ENCODE results near the gene ATF7. TPM values are rescaled to one million over a fixed set of nuclear protein-coding genes. Genes with fewer than 3 reads are reported as not detected.
"Not testable (repeated sequence)": the region's sequence is repeated elsewhere in the genome, so short reads cannot be mapped to it uniquely, and the experiment has no call there.

ATF7 gene
- polyA plus RNA-seq, 2 donors, result 15.9 to 23.5 TPM

DNA sequence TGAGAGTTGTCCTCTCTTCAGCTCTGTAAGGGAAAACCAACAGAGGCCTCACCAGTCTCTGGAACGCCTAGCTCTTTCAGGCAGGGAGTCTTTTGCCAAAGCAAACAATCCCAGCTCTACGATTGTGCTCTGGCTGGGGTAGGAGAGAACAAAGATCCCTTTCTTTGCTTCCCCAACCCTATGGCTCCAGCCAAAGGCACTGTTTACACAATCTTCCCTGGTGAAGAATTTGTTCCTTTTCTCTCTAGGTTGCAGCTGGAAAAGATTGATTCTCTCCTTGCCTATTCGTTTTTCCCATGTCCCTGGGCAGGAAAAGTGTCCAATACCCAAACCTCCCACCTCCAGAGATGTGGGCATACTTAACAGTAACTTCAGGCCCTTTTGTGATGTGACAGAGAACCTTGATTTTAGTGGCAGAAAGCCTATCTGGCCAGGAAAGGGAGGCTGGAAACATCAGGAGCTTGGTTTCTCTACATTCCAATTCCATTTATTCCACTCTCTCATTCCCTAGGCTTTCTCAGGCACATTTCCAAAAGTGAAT lies 32.9 kb upstream of the ATF7 start:
- H3K36me3 ChIP-seq (ENCODE audit: control insufficient read depth in 2 of 2, insufficient read depth in 2 of 2, low read length in 1 of 2), result peaks cover 0 to 4% of the 10 kb centered on the region in 2 donors
- no peaks in the 10 kb centered on the region for H3K4me1 ChIP-seq (ENCODE audit: control insufficient read depth in 2 of 2, insufficient read depth in 2 of 2, low read length in 1 of 2)
- H3K4me3 ChIP-seq (ENCODE audit: low read depth in 1 of 2, low read length in 2 of 2), result no peak overlapping the region
- no peaks in the 10 kb centered on the region for H3K9me3 ChIP-seq (ENCODE audit: control insufficient read depth in 2 of 2, insufficient read depth in 1 of 2, low read depth in 1 of 2, low read length in 1 of 2)
- peak overlapping the region; percentile 71 to 87 for H3K27ac ChIP-seq (ENCODE audit: low read depth in 2 of 2, low read length in 1 of 2)
- no peaks in the 10 kb centered on the region for H3K27me3 ChIP-seq (ENCODE audit: control insufficient read depth in 1 of 2, insufficient read depth in 2 of 2, low read length in 2 of 2)
- 10 to 24% methylated on average over 3 of the region's 3 CpGs for WGBS, 2 donors

DNA sequence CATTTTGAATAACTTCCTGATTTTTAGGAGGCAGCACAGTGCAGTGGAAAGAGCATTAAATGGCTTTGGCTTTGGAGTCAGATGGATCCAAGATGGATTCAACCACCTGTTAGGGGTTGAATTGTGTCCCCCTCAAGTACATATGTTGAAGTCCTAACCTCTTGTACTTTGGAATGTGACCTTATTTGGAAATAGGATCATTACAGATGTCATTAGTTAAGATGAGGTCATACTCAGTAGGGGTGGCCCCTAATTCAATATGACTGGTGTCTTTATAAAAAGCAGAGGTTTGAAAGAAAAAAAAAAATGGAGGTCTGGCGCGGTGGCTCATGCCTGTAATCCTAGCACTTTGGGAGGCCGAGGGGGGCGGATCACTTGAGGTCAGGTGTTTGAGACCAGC lies 30.9 kb upstream of the ATF7 start:
- 94 to 95% methylated on average over 4 of the region's 4 CpGs for WGBS, 2 donors
- H3K4me1 ChIP-seq (ENCODE audit: control insufficient read depth in 2 of 2, insufficient read depth in 2 of 2, low read length in 1 of 2), result no peaks in the 10 kb centered on the region
- no peak overlapping the region for H3K27ac ChIP-seq (ENCODE audit: low read depth in 2 of 2, low read length in 1 of 2)
- no peaks in the 10 kb centered on the region for H3K36me3 ChIP-seq (ENCODE audit: control insufficient read depth in 2 of 2, insufficient read depth in 2 of 2, low read length in 1 of 2)
- no peak overlapping the region for H3K4me3 ChIP-seq (ENCODE audit: low read depth in 1 of 2, low read length in 2 of 2)
- H3K27me3 ChIP-seq (ENCODE audit: control insufficient read depth in 1 of 2, insufficient read depth in 2 of 2, low read length in 2 of 2), result no peaks in the 10 kb centered on the region
- H3K9me3 ChIP-seq (ENCODE audit: control insufficient read depth in 2 of 2, insufficient read depth in 1 of 2, low read depth in 1 of 2, low read length in 1 of 2), result no peaks in the 10 kb centered on the region

DNA sequence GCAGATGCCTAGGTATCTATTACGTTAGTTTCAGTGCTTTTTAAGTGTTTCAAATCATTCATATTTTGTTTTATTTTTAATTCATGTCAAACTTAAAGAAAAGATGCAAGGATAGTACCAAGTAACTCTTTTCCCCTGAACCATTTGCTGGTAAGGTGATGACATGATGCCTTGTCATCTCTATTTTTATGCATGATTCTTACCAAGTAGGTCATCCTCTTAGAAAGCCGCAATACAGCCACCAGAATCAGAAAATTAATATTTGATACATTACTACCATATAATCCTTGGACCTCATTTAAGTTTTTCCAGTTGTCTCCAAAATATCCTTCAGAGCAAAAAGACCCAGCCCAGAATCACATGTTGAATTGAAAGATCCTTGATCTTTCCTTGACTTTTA lies 27.4 kb upstream of the ATF7 start:
- Histone ChIP-seq H3K27ac (ENCODE audit: low read depth in 2 of 2, low read length in 1 of 2) (no peak overlapping the region), H3K9me3 (ENCODE audit: control insufficient read depth in 2 of 2, insufficient read depth in 1 of 2, low read depth in 1 of 2, low read length in 1 of 2) (no peaks in the 10 kb centered on the region), H3K36me3 (ENCODE audit: control insufficient read depth in 2 of 2, insufficient read depth in 2 of 2, low read length in 1 of 2) (no peaks in the 10 kb centered on the region), H3K27me3 (ENCODE audit: control insufficient read depth in 1 of 2, insufficient read depth in 2 of 2, low read length in 2 of 2) (no peaks in the 10 kb centered on the region), H3K4me3 (ENCODE audit: low read depth in 1 of 2, low read length in 2 of 2) (no peak overlapping the region), H3K4me1 (ENCODE audit: control insufficient read depth in 2 of 2, insufficient read depth in 2 of 2, low read length in 1 of 2) (no peaks in the 10 kb centered on the region)
- WGBS, 2 donors, result 94 to 95% methylated on average over 2 of the region's 2 CpGs

- Histone ChIP-seq H3K27me3 (ENCODE audit: control insufficient read depth in 1 of 2, insufficient read depth in 2 of 2, low read length in 2 of 2) (no peaks in the 10 kb centered on the region), H3K36me3 (ENCODE audit: control insufficient read depth in 2 of 2, insufficient read depth in 2 of 2, low read length in 1 of 2) (no peaks in the 10 kb centered on the region), H3K4me1 (ENCODE audit: control insufficient read depth in 2 of 2, insufficient read depth in 2 of 2, low read length in 1 of 2) (no peaks in the 10 kb centered on the region), H3K4me3 (ENCODE audit: low read depth in 1 of 2, low read length in 2 of 2) (no peak overlapping the region), H3K9me3 (ENCODE audit: control insufficient read depth in 2 of 2, insufficient read depth in 1 of 2, low read depth in 1 of 2, low read length in 1 of 2) (no peaks in the 10 kb centered on the region), H3K27ac (ENCODE audit: low read depth in 2 of 2, low read length in 1 of 2) (no peak overlapping the region)
- WGBS, 2 donors, result 79 to 91% methylated on average over 1 of the region's 1 CpG
Measured at GRCh38 chr12:53652366-53652765, 26.2 kb upstream of the ATF7 start.

DNA sequence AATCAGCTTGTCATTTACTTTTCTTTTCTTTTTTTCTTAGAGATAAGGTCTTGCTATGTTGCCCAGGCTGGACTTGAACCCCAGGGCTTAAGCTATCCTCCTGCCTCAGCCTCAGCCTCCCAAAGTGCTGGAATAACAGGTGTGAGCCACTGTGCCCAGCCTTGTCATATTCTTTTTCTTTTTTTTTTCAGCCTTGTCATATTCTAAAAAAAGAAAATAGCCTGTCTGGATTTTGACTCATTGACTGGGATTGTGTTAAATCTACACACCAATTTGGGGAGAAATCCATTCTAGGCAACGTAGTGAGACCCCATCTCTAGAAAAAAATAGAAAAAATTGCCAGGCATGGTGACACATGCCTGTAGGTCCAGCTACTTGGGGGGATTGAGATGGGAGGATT lies 25.6 kb upstream of the ATF7 start:
- no peak overlapping the region for H3K4me3 ChIP-seq (ENCODE audit: low read depth in 1 of 2, low read length in 2 of 2)
- H3K36me3 ChIP-seq (ENCODE audit: control insufficient read depth in 2 of 2, insufficient read depth in 2 of 2, low read length in 1 of 2), result no peaks in the 10 kb centered on the region
- H3K27ac ChIP-seq (ENCODE audit: low read depth in 2 of 2, low read length in 1 of 2), result no peak overlapping the region
- H3K9me3 ChIP-seq (ENCODE audit: control insufficient read depth in 2 of 2, insufficient read depth in 1 of 2, low read depth in 1 of 2, low read length in 1 of 2), result no peaks in the 10 kb centered on the region
- H3K27me3 ChIP-seq (ENCODE audit: control insufficient read depth in 1 of 2, insufficient read depth in 2 of 2, low read length in 2 of 2), result no peaks in the 10 kb centered on the region
- no peaks in the 10 kb centered on the region for H3K4me1 ChIP-seq (ENCODE audit: control insufficient read depth in 2 of 2, insufficient read depth in 2 of 2, low read length in 1 of 2)
- WGBS, 2 donors, result 63 to 76% methylated on average over 1 of the region's 1 CpG

DNA sequence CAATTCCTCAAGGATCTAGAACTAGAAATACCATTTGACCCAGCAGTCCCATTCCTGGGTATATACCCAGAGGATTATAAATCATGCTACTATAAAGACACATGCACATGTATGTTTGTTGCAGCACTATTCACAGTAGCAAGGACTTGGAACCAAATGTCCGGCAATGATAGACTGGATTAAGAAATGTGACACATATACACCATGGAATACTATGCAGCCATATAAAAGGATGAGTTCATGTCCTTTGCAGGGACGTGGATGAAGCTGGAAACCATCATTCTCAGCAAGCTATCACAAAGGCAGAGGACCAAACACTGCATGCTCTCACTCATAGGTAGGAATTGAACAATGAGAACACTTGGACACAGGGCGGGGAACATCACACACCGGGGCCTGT lies 20.1 kb upstream of the ATF7 start:
- not testable (repeated sequence) for H3K27me3 ChIP-seq (ENCODE audit: control insufficient read depth in 1 of 2, insufficient read depth in 2 of 2, low read length in 2 of 2); H3K9me3 ChIP-seq (ENCODE audit: control insufficient read depth in 2 of 2, insufficient read depth in 1 of 2, low read depth in 1 of 2, low read length in 1 of 2); H3K36me3 ChIP-seq (ENCODE audit: control insufficient read depth in 2 of 2, insufficient read depth in 2 of 2, low read length in 1 of 2); H3K4me3 ChIP-seq (ENCODE audit: low read depth in 1 of 2, low read length in 2 of 2); H3K4me1 ChIP-seq (ENCODE audit: control insufficient read depth in 2 of 2, insufficient read depth in 2 of 2, low read length in 1 of 2); H3K27ac ChIP-seq (ENCODE audit: low read depth in 2 of 2, low read length in 1 of 2)
- WGBS, 2 donors, result 63 to 91% methylated on average over 4 of the region's 4 CpGs

DNA sequence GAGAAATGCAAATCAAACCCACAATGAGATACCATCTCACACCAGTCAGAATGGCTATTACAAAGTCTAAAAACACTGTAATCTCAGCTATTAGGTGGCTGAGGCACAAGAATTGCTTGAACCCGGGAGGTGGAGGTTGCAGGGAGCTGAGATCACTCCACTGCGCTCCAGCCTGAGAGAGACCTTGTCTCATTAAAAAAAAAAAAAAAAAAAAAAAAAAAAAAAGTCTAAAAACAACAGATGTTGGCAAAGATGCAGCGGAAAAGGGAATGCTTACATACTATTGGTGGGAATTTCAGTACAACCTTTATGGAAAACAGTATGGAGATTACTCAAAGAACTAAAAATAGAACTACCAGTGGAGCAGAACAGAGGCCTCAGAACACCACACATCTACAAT lies 19.0 kb upstream of the ATF7 start:
- Histone ChIP-seq H3K27me3 (ENCODE audit: control insufficient read depth in 1 of 2, insufficient read depth in 2 of 2, low read length in 2 of 2) (no peaks in the 10 kb centered on the region), H3K9me3 (ENCODE audit: control insufficient read depth in 2 of 2, insufficient read depth in 1 of 2, low read depth in 1 of 2, low read length in 1 of 2) (no peaks in the 10 kb centered on the region), H3K27ac (ENCODE audit: low read depth in 2 of 2, low read length in 1 of 2) (no peak overlapping the region), H3K4me3 (ENCODE audit: low read depth in 1 of 2, low read length in 2 of 2) (no peak overlapping the region), H3K4me1 (ENCODE audit: control insufficient read depth in 2 of 2, insufficient read depth in 2 of 2, low read length in 1 of 2) (no peaks in the 10 kb centered on the region), H3K36me3 (ENCODE audit: control insufficient read depth in 2 of 2, insufficient read depth in 2 of 2, low read length in 1 of 2) (no peaks in the 10 kb centered on the region)
- WGBS, 2 donors, result 58 to 95% methylated on average over 3 of the region's 3 CpGs

DNA sequence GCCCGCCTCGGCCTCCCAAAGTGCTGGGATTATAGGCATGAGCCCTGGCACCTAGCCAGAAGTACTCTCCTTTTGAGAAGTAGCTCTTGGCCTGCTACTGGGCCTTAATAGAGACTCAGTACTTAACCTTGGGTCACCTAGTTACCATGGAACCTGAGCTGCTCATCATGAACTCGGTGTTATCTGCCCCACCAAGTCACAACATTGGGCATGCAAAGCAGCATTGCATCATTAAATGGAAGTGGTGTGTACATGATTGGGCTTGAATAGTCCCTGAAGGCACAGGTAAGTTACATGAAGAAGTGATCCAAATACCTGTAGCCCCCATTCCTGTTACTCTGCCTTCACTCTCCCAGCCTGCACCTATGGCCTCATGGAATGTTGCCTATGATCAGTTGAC lies 18.0 kb upstream of the ATF7 start:
- 83 to 90% methylated on average over 3 of the region's 3 CpGs for WGBS, 2 donors
- H3K9me3 ChIP-seq (ENCODE audit: control insufficient read depth in 2 of 2, insufficient read depth in 1 of 2, low read depth in 1 of 2, low read length in 1 of 2), result no peaks in the 10 kb centered on the region
- H3K4me1 ChIP-seq (ENCODE audit: control insufficient read depth in 2 of 2, insufficient read depth in 2 of 2, low read length in 1 of 2), result no peaks in the 10 kb centered on the region
- H3K4me3 ChIP-seq (ENCODE audit: low read depth in 1 of 2, low read length in 2 of 2), result no peak overlapping the region
- no peaks in the 10 kb centered on the region for H3K36me3 ChIP-seq (ENCODE audit: control insufficient read depth in 2 of 2, insufficient read depth in 2 of 2, low read length in 1 of 2)
- no peak overlapping the region for H3K27ac ChIP-seq (ENCODE audit: low read depth in 2 of 2, low read length in 1 of 2)
- no peaks in the 10 kb centered on the region for H3K27me3 ChIP-seq (ENCODE audit: control insufficient read depth in 1 of 2, insufficient read depth in 2 of 2, low read length in 2 of 2)

DNA sequence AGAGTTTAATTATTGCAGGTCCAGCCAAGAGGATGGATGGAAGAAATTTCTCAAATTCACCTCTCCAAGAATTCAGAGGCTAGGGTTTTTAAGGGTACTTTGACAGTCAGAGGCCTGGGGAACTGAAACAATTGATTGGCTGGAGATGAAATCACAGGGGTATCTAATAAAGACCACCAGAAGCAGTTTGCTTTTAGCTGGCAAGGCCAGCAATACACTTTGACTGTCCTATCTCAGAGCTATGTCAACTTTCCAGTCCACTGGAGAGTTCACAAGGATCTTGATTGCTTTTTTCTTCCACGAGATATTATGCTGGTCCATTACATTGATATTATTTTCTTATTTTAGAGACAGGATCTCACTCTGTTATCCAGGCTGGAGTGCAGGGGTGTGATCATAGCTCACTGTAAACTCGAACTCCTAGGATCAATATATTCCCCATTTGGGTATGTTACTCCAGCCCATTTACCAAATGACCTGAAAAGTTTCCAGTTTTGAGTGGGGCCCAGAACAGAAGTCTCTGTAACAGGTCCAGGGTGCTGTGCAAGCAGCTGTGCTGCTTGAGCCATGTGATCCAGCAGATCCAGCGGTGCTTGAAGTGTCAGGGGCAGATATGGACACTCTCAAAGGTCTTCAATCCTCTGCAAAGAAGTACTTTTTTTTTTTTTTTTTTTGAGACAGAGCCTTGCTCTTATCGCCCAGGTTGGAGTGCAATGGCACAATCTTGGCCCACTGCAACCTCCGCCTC lies 17.2 kb upstream of the ATF7 start:
- H3K4me3 ChIP-seq (ENCODE audit: low read depth in 1 of 2, low read length in 2 of 2), result no peak overlapping the region
- no peaks in the 10 kb centered on the region for H3K9me3 ChIP-seq (ENCODE audit: control insufficient read depth in 2 of 2, insufficient read depth in 1 of 2, low read depth in 1 of 2, low read length in 1 of 2)
- WGBS, 2 donors, result 57 to 73% methylated on average over 5 of the region's 5 CpGs
- no peak overlapping the region for H3K27ac ChIP-seq (ENCODE audit: low read depth in 2 of 2, low read length in 1 of 2)
- no peaks in the 10 kb centered on the region for H3K36me3 ChIP-seq (ENCODE audit: control insufficient read depth in 2 of 2, insufficient read depth in 2 of 2, low read length in 1 of 2)
- H3K27me3 ChIP-seq (ENCODE audit: control insufficient read depth in 1 of 2, insufficient read depth in 2 of 2, low read length in 2 of 2), result no peaks in the 10 kb centered on the region
- no peaks in the 10 kb centered on the region for H3K4me1 ChIP-seq (ENCODE audit: control insufficient read depth in 2 of 2, insufficient read depth in 2 of 2, low read length in 1 of 2)

GRCh38 chr12:53638057-53638456 lies 11.9 kb upstream of the ATF7 start:
- H3K27ac ChIP-seq (ENCODE audit: low read depth in 2 of 2, low read length in 1 of 2), result no peak overlapping the region
- H3K4me1 ChIP-seq (ENCODE audit: control insufficient read depth in 2 of 2, insufficient read depth in 2 of 2, low read length in 1 of 2), result no peaks in the 10 kb centered on the region
- H3K9me3 ChIP-seq (ENCODE audit: control insufficient read depth in 2 of 2, insufficient read depth in 1 of 2, low read depth in 1 of 2, low read length in 1 of 2), result no peaks in the 10 kb centered on the region
- 86 to 93% methylated on average over 2 of the region's 2 CpGs for WGBS, 2 donors
- H3K36me3 ChIP-seq (ENCODE audit: control insufficient read depth in 2 of 2, insufficient read depth in 2 of 2, low read length in 1 of 2), result no peaks in the 10 kb centered on the region
- no peaks in the 10 kb centered on the region for H3K27me3 ChIP-seq (ENCODE audit: control insufficient read depth in 1 of 2, insufficient read depth in 2 of 2, low read length in 2 of 2)
- no peak overlapping the region for H3K4me3 ChIP-seq (ENCODE audit: low read depth in 1 of 2, low read length in 2 of 2)

Measured in esophagus (tissue), 2 donors.